ENCODE data around the gene CAPN12. TPM values are rescaled to one million over a fixed set of nuclear protein-coding genes. Genes with fewer than 3 reads are reported as not detected.

Gene CAPN12
- total and polyA plus RNA-seq, 2 of the 4 experiments (the other 2 are of a cell fraction): 0.18 to 0.97 TPM

GRCh38 chr19:38729653-38730469, 14.4 kb downstream of the CAPN12 start (continued):
- TF ChIP-seq RAD21 (IDR thresholded peaks at IDR 0.05; ENCODE audit: low read length) (peak; percentile 65), MAFK (IDR thresholded peaks at IDR 0.05; ENCODE audit: low read depth, low read length) (no peak)

- Histone ChIP-seq H3K56ac (ENCODE audit: extremely low read depth, insufficient read depth, low read length) (no peak overlapping the region), H3K9me1 (ENCODE audit: insufficient read depth, low read length) (0 out of 2 replicates have a peak, but pooled peaks cover 3% of the 10 kb centered on the region), H3K9ac (ENCODE audit: low read depth, low read length) (no peak overlapping the region), H3K4me2 (ENCODE audit: low read depth, low read length) (no peak overlapping the region), H3K14ac (replicated peaks; ENCODE audit: low read depth, low read length) (no peak overlapping the region), H4K5ac (ENCODE audit: low read depth, low read length) (no peak overlapping the region), H3K4me3 (ENCODE audit: insufficient read depth, low read depth, low read length) (no peak overlapping the region), H4K20me1 (ENCODE audit: insufficient read depth, low read length) (peaks cover 21% of the 10 kb centered on the region), H3K9me3 (ENCODE audit: control insufficient read depth, insufficient read depth, low read length) (no peaks in the 10 kb centered on the region), H3K23ac (ENCODE audit: low read depth, low read length) (no peak overlapping the region), H2AK9ac (replicated peaks; ENCODE audit: low read depth, low read length, poor library complexity) (peak overlapping the region; percentile 28), H3K79me1 (ENCODE audit: low read depth in 1 of 2, low read length in 2 of 2) (peaks cover 18 to 32% of the 10 kb centered on the region in 2 experiments), H3K4me1 (ENCODE audit: control insufficient read depth, insufficient read depth, low read length) (peaks cover 8% of the 10 kb centered on the region; the same call in 1 of the 2 replicates), H2AK5ac (ENCODE audit: low read depth, low read length) (no peak overlapping the region), H3K36me3 (ENCODE audit: control insufficient read depth, insufficient read depth, low read length) (peaks cover 69% of the 10 kb centered on the region), H2BK20ac (ENCODE audit: low read depth, low read length) (no peak overlapping the region), H3K18ac (ENCODE audit: low read depth, low read length) (no peak overlapping the region), H4K91ac (ENCODE audit: insufficient read depth, low read depth, low read length) (no peak overlapping the region), H3K27ac (ENCODE audit: insufficient read depth, low read length) (no peak overlapping the region), H2BK15ac (ENCODE audit: low read depth, low read length) (no peak overlapping the region), H3K4ac (ENCODE audit: low read depth, low read length) (no peak overlapping the region), H2AFZ (replicated peaks; ENCODE audit: low read length, poor library complexity) (no peak overlapping the region), H2BK120ac (ENCODE audit: low read depth, low read length) (no peak overlapping the region), H4K8ac (ENCODE audit: low read depth in 2 of 2, low read length in 2 of 2) (no peak overlapping the region), H3K27me3 (ENCODE audit: control insufficient read depth, insufficient read depth, low read length) (no peaks in the 10 kb centered on the region), H2BK5ac (ENCODE audit: low read depth, low read length, poor library complexity, severe bottlenecking) (no peak overlapping the region)
- in situ Hi-C loops (cut with MboI; ENCODE audit: low sequenced_read_pairs) (loop anchor here (25.0 kb wide), 1 partner anchor 183 kb away; the partner anchor contains the start of gene CCER2), intact Hi-C loops (cut with micrococcal nuclease) (loop anchor here (2.0 kb wide), 1 partner anchor 202 kb away; the partner anchor contains the start of genes MRPS12 and SARS2), dilution Hi-C loops (cut with HindIII; ENCODE audit: low sequenced_read_pairs, unreplicated experiment) (no loop called here)
- TF ChIP-seq CHD1 (IDR thresholded peaks at IDR 0.05; ENCODE audit: low read depth, low read length) (no peak), FOS (IDR thresholded peaks at IDR 0.05; ENCODE audit: low read depth, low read length) (no peak)
- no peak for DNase-seq
- 91% methylated on average over 24 of the region's 37 CpGs; no CpG with 5 or more reads in 1 of the 2 experiments for WGBS, 2 experiments (ENCODE audit: extremely low coverage in 2 of 2, insufficient read length in 1 of 2)
- no peak for ATAC-seq (ENCODE audit: low read depth)
- BruUV-seq (replicated peaks): no TSS peak
- POLR2A ChIA-PET (ENCODE audit: unreplicated experiment): no interaction called here
- CTCF ChIA-PET: no interaction called here
These were observed 15.3 kb downstream of the CAPN12 start for GRCh38 chr19:38728752-38729541.

Data from IMR-90 (cell line).